ENCODE measurements around the gene SETD3. TPM values are rescaled to one million over a fixed set of nuclear protein-coding genes. Genes with fewer than 3 reads are reported as not detected.
A peak's percentile ranks its signal among the peaks of the same experiment; 100 is the strongest.

SETD3 gene
- total RNA-seq, 2 experiments from 2014 or later = 52.6 to 54.5 TPM

DNA sequence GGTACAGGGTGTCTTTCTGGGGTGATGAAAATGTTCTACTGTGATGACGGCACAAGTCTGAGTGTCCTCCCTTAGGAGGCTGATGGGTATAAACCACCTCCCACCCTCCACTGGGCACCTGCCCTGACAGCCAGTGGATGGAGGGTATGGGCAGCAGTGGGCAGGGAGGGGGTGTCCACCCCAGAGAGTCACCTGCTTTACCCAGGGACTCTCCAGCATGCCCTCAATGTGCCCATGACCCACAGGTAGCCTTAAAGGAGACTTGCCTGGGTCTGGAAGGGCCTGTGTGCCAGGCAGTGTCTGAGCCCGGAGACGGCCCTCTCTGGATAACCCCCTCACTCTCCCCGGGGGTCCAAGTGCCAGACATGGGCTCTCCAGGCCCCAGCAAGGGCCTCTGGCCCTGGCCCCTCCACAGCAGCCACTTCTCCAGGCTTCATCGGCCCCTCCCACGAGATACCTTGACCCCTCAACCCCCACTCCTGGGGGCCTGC, 39.3 kb upstream of the SETD3 start:
- H3K27me3 Mint-ChIP-seq = no peaks in the 10 kb centered on the region

GRCh38 chr14:99519347-99519881, 38.8 kb upstream of the SETD3 start:
- no peak for DNase-seq
- Mint-ChIP-seq H3K4me1 (no peaks in the 10 kb centered on the region), H3K36me3 (no peaks in the 10 kb centered on the region), H3K27ac (no peak overlapping the region), H3K9me3 (no peaks in the 10 kb centered on the region), H3K4me3 (no peak overlapping the region), H3K27me3 (no peaks in the 10 kb centered on the region)

More for the DNA sequence above, 39.3 kb upstream of the SETD3 start:
- H3K36me3 Mint-ChIP-seq = no peaks in the 10 kb centered on the region
- H3K27ac Mint-ChIP-seq = no peak overlapping the region
- no peak for DNase-seq
- no peaks in the 10 kb centered on the region for H3K9me3 Mint-ChIP-seq
- H3K4me3 Mint-ChIP-seq = no peak overlapping the region
- no peaks in the 10 kb centered on the region for H3K4me1 Mint-ChIP-seq

DNA sequence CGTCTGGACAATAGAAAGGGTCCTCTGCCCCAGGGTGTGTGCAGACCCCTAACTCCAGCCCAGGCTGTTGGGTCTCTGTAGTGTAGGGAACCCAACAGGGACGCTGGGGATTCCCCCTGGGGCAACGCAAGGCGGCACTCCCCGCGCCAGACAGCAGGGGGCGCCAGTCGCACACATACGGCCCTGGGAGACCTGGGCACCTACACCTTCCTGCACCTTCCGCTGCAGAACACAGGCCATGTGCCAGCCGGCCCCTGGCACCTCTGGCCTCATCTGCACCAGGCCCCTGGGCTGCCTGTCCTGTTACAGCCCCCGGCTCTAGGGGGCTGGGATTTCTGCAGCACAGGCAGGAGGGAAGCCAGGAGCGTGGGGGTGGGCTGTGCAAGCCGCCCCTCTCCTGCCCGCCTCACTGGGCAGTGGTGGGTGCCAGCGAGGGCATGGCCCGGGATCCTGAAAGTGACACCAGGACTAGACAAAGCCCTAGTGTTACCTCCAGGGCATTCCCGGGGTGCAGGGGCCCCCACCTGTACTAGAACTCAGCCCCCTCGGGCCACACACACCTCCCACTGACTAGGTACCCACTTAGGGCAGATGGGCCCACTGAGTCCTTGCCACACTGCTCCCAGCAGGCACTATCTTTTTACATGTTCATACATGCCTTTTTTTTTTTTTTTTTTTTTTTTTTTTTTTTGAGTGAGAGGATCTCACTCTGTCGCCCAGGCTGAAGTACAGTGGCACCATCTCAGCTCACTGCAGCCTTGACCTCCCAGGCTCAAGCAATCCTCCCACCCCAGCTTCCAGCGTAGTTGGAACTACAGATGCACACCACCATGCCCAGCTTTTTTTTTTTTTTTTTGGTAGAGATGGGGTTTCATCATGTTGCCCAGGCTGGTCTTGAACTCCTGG, 38.0 kb upstream of the SETD3 start:
- Mint-ChIP-seq H3K27ac (no peak overlapping the region), H3K4me3 (no peak overlapping the region), H3K4me1 (no peaks in the 10 kb centered on the region), H3K9me3 (no peaks in the 10 kb centered on the region), H3K27me3 (no peaks in the 10 kb centered on the region), H3K36me3 (no peaks in the 10 kb centered on the region)
- DNase-seq = peak; percentile 76

GRCh38 chr14:99517643-99518381, 37.2 kb upstream of the SETD3 start:
- H3K9me3 Mint-ChIP-seq = no peaks in the 10 kb centered on the region
- DNase-seq = no peak
- H3K4me1 Mint-ChIP-seq = no peaks in the 10 kb centered on the region
- H3K27ac Mint-ChIP-seq = no peak overlapping the region
- no peak overlapping the region for H3K4me3 Mint-ChIP-seq
- H3K36me3 Mint-ChIP-seq = no peaks in the 10 kb centered on the region
- H3K27me3 Mint-ChIP-seq = no peaks in the 10 kb centered on the region

DNA sequence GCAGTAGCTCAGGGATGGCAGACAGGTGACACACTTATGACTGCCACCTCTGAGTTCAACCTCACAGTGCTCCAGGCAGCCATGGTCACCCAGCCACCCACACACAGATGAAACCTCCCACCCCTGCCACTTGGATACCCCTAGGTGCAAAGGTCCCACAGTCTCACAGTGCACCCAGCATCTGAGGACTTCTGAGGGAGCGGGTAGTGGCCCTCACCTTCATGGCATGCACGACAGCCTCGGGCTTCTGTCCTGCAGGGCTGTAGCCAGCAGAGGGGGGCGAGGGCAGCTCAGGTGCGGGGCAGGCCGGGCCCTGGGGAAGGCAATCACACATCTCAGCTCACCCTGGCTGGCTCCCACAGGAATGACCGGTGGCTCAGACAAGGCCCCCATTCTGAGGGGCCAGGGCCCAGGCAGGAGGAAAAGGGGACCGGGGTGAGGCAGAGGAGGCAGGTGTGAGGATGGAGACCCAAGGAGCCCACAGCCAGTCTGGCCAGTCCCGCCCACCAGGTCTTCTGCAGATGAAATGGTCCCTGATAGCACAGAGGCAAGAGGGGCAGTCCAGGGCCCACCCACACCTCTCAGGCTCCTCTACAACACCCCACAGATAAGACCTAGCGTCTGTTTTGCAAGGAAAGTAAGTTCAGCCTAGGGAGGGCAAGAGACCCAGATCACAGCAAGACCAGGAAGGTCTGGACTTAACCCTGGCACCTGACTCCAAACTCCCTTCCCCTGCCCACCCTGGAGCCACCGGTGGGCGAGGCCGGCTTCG, 36.4 kb upstream of the SETD3 start:
- no peak overlapping the region for H3K4me3 Mint-ChIP-seq
- no peak overlapping the region for H3K27ac Mint-ChIP-seq
- H3K27me3 Mint-ChIP-seq = no peaks in the 10 kb centered on the region

DNA sequence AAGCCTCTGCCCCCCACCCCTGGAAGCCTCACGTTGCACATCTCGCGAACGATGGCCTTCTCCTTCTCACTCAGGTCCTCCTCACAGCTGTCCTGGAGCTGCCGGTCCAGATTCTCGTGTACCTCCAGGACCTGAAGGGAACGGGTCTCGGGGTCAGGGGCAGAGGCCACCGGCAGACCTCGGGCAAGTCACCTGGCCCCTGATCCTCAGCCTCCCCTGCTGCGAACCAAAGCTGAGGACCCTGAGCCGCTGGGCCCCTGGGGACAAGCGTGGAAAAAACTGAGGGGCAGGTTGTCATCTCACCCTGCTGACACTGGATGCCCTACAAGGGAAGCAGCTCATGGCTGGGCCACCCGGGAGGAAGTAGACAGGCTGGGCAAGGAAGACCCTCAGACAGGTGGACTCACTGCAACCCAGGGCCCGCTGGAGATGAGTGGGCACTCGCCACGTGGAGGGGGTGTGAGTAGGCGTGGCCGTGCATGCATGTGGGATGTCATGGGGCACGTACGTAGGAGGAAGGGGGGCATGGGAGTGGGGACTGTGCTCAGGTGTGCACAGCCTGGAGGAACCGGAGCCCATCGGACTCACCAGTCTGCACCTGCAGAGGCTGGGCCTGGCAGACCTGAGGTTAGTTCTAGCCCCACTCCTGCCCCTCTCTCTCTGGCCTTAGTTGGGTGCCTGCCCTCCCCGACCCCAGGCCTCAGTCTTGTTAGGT, 35.7 kb upstream of the SETD3 start:
- H3K4me3 Mint-ChIP-seq = no peak overlapping the region
- no peak overlapping the region for H3K27ac Mint-ChIP-seq
- H3K9me3 Mint-ChIP-seq = no peaks in the 10 kb centered on the region
- no peaks in the 10 kb centered on the region for H3K27me3 Mint-ChIP-seq
- DNase-seq = no peak
- no peaks in the 10 kb centered on the region for H3K4me1 Mint-ChIP-seq
- no peaks in the 10 kb centered on the region for H3K36me3 Mint-ChIP-seq

More for the DNA sequence above, 36.4 kb upstream of the SETD3 start:
- H3K4me1 Mint-ChIP-seq = no peaks in the 10 kb centered on the region
- no peaks in the 10 kb centered on the region for H3K9me3 Mint-ChIP-seq
- no peaks in the 10 kb centered on the region for H3K36me3 Mint-ChIP-seq
- DNase-seq = no peak

- H3K4me3 Mint-ChIP-seq = no peak overlapping the region
- no peaks in the 10 kb centered on the region for H3K27me3 Mint-ChIP-seq
- no peaks in the 10 kb centered on the region for H3K4me1 Mint-ChIP-seq
- no peaks in the 10 kb centered on the region for H3K36me3 Mint-ChIP-seq
- no peak for DNase-seq
- H3K9me3 Mint-ChIP-seq = no peaks in the 10 kb centered on the region
- H3K27ac Mint-ChIP-seq = no peak overlapping the region
Observed at GRCh38 chr14:99515301-99516155, 34.9 kb upstream of the SETD3 start.

- DNase-seq = no peak
- H3K4me1 Mint-ChIP-seq = no peaks in the 10 kb centered on the region
- no peak overlapping the region for H3K4me3 Mint-ChIP-seq
Observed at GRCh38 chr14:99514552-99515300, 34.1 kb upstream of the SETD3 start.

DNA sequence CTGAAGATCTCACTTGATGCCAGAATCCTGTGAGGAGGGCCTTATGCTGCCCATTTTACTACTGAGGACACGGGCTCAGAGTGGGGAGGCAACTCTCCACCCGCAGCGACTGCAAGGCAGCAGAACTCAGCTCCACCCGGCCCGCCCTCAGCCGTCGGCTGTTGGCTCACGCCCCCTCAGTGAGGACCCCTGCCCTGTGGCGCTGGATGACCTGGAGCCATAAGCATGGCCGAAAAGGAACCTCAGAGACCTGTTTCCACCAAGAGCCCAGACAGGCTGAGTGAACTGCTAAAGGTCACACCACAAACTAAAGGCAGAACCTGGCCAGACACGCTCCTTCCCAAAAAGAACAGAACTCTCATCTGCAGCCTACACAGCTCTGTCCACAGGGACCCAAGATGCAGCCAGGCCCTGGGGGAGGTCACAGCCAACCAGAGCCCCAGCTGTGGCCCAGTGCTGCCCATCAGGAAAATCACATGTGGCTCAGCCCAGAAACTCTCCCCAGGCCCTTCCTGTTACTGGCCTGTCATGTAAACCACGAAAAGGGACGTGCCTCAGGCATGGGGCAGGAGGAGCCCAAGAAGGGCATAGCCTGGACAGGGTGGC, 33.4 kb upstream of the SETD3 start:
- no peaks in the 10 kb centered on the region for H3K36me3 Mint-ChIP-seq
- no peaks in the 10 kb centered on the region for H3K4me1 Mint-ChIP-seq
- no peaks in the 10 kb centered on the region for H3K9me3 Mint-ChIP-seq
- H3K4me3 Mint-ChIP-seq = no peak overlapping the region
- H3K27ac Mint-ChIP-seq = no peak overlapping the region
- H3K27me3 Mint-ChIP-seq = no peaks in the 10 kb centered on the region
- DNase-seq = no peak

More at GRCh38 chr14:99514552-99515300, 34.1 kb upstream of the SETD3 start:
- Mint-ChIP-seq H3K36me3 (no peaks in the 10 kb centered on the region), H3K9me3 (no peaks in the 10 kb centered on the region), H3K27me3 (no peaks in the 10 kb centered on the region), H3K27ac (no peak overlapping the region)

GRCh38 chr14:99513183-99513694, 32.6 kb upstream of the SETD3 start:
- H3K9me3 Mint-ChIP-seq = no peaks in the 10 kb centered on the region
- H3K36me3 Mint-ChIP-seq = peaks cover 4% of the 10 kb centered on the region
- no peak overlapping the region for H3K4me3 Mint-ChIP-seq
- no peaks in the 10 kb centered on the region for H3K4me1 Mint-ChIP-seq
- no peaks in the 10 kb centered on the region for H3K27me3 Mint-ChIP-seq
- no peak for DNase-seq
- H3K27ac Mint-ChIP-seq = no peak overlapping the region

GRCh38 chr14:99512571-99513182, 32.0 kb upstream of the SETD3 start:
- Mint-ChIP-seq H3K4me1 (no peaks in the 10 kb centered on the region), H3K9me3 (no peaks in the 10 kb centered on the region), H3K27ac (no peak overlapping the region), H3K27me3 (no peaks in the 10 kb centered on the region), H3K4me3 (no peak overlapping the region), H3K36me3 (peaks cover 4% of the 10 kb centered on the region)
- no peak for DNase-seq

DNA sequence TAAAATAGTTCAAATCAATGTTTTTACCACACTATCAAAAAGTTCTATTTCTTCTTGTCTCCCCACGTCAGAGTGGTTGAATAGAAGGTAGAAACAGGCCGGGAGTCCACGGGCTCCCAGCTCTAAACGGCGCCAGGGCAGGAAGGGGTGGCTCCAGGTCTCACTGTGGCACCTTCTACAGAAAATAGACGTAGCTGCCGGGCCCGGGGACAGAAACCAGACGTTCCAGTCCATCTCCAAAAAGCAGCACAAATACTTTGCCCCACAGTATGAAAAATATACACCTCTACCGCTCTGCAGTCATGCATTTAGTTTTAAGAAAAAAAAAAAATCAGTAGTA, 31.4 kb upstream of the SETD3 start:
- H3K36me3 Mint-ChIP-seq = peaks cover 4% of the 10 kb centered on the region
- no peak overlapping the region for H3K4me3 Mint-ChIP-seq
- DNase-seq = no peak
- H3K27me3 Mint-ChIP-seq = no peaks in the 10 kb centered on the region
- no peak overlapping the region for H3K27ac Mint-ChIP-seq
- no peaks in the 10 kb centered on the region for H3K4me1 Mint-ChIP-seq
- no peaks in the 10 kb centered on the region for H3K9me3 Mint-ChIP-seq
